GM23338 (cell line): ENCODE results near the gene IMMP2L. TPM values are rescaled to one million over a fixed set of nuclear protein-coding genes. Genes with fewer than 3 reads are reported as not detected.

ENCODE experiments used
- ATAC-seq: fragments of 200-7000 bp; cut with Tn5 transposase; 3 replicates; pipeline ENCODE4 v1.9.1; 2020
- DNase-seq: peaks from one replicate; pipeline ENCODE4 v3.0.0-alpha.2; 2015; ENCODE audit warnings: low spot score
- H2AFZ ChIP-seq: fragments of 200-600 bp; sonication (generic); 2 replicates; pipeline ENCODE4 v1.8.0; 2016; ENCODE audit warnings: antibody characterized with exemption, mild to moderate bottlenecking, moderate library complexity
- H3F3A ChIP-seq: fragments of 200-600 bp; sonication (generic); replicated peaks from 2 replicates; pipeline ENCODE4 v1.8.0; 2017; ENCODE audit warnings: antibody characterized with exemption, mixed run types, low read depth
- H3K27ac ChIP-seq: fragments of 200-600 bp; sonication (generic); 2 replicates; pipeline ENCODE4 v1.6.1; 2016; ENCODE audit warnings: low read depth
- H3K27me3 ChIP-seq: fragments of 200-600 bp; sonication (generic); 2 replicates; pipeline ENCODE4 v1.8.0; 2016; ENCODE audit warnings: mild to moderate bottlenecking, mixed run types, moderate library complexity; ENCODE audit not compliant: insufficient read depth
- H3K36me3 ChIP-seq: fragments of 200-600 bp; sonication (generic); 2 replicates; pipeline ENCODE4 v1.8.0; 2016; ENCODE audit warnings: mild to moderate bottlenecking; ENCODE audit not compliant: insufficient read depth
- H3K4me1 ChIP-seq: fragments of 200-600 bp; sonication (generic); 2 replicates; pipeline ENCODE4 v1.8.0; 2016; ENCODE audit warnings: mild to moderate bottlenecking, moderate library complexity; ENCODE audit not compliant: insufficient read depth
- H3K4me2 ChIP-seq: fragments of 200-600 bp; sonication (generic); 2 replicates; pipeline ENCODE4 v1.7.1; 2017; ENCODE audit warnings: mixed run types
- H3K4me3 ChIP-seq: fragments of 200-600 bp; sonication (generic); 2 replicates; pipeline ENCODE4 v1.6.1; 2016; ENCODE audit warnings: mixed run types
- H3K79me2 ChIP-seq: fragments of 200-600 bp; sonication (generic); replicated peaks from 2 replicates; pipeline ENCODE4 v1.8.0; 2017; ENCODE audit warnings: mild to moderate bottlenecking; ENCODE audit not compliant: insufficient read depth
- H3K9me2 ChIP-seq: fragments of 200-600 bp; sonication (generic); 2 replicates; pipeline ENCODE4 v1.8.0; 2017; ENCODE audit not compliant: insufficient read depth
- H4K20me1 ChIP-seq: fragments of 200-600 bp; sonication (generic); replicated peaks from 2 replicates; pipeline ENCODE4 v1.8.0; 2017; ENCODE audit warnings: mild to moderate bottlenecking; ENCODE audit not compliant: insufficient read depth
- H3K27ac Mint-ChIP-seq: 2 replicates; pipeline ENCODE4 v1.8.0; 2020; ENCODE audit warnings: inconsistent platforms, mild to moderate bottlenecking, moderate library complexity, mixed read lengths
- H3K27me3 Mint-ChIP-seq: 3 replicates; pipeline ENCODE4 v1.8.0; 2022; ENCODE audit warnings: low read depth, mild to moderate bottlenecking, moderate library complexity, mixed read lengths, inconsistent platforms; ENCODE audit not compliant: insufficient read depth, poor library complexity
- H3K36me3 Mint-ChIP-seq: 3 replicates; pipeline ENCODE4 v1.8.0; 2021; ENCODE audit warnings: low read depth, mild to moderate bottlenecking, inconsistent platforms, moderate library complexity, mixed read lengths
- H3K4me1 Mint-ChIP-seq: 3 replicates; pipeline ENCODE4 v1.8.0; 2020; ENCODE audit warnings: mild to moderate bottlenecking, inconsistent platforms, mixed read lengths
- H3K4me3 Mint-ChIP-seq: 3 replicates; pipeline ENCODE4 v1.8.0; 2021; ENCODE audit warnings: moderate library complexity, mild to moderate bottlenecking, inconsistent platforms, mixed read lengths
- H3K9me3 Mint-ChIP-seq: 3 replicates; pipeline ENCODE4 v1.8.0; 2020; ENCODE audit warnings: moderate library complexity, mild to moderate bottlenecking, inconsistent platforms, mixed read lengths
- CREB1 ChIP-seq: fragments of 250-450 bp; sonication (Bioruptor Pico); IDR thresholded peaks from 2 replicates; pipeline ENCODE4 v1.5.0; 2020; ENCODE audit warnings: low read depth, mild to moderate bottlenecking, moderate library complexity
- ETS1 ChIP-seq: IDR thresholded peaks from 2 replicates; pipeline ENCODE4 v1.6.1; 2016; ENCODE audit warnings: antibody characterized with exemption
- EZH2 ChIP-seq: fragments of 200-600 bp; sonication (generic); IDR thresholded peaks from one replicate; pipeline ENCODE4 v1.8.0; 2017; ENCODE audit warnings: antibody characterized with exemption, mild to moderate bottlenecking, low read depth; ENCODE audit not compliant: unreplicated experiment
- EZH2phosphoT487 ChIP-seq: fragments of 200-600 bp; sonication (generic); IDR thresholded peaks from one replicate; pipeline ENCODE4 v1.8.1; 2018; ENCODE audit warnings: antibody characterized with exemption; ENCODE audit not compliant: unreplicated experiment
- JUNB ChIP-seq: IDR thresholded peaks from one replicate; pipeline ENCODE4 v1.6.1; 2016; ENCODE audit warnings: antibody characterized with exemption; ENCODE audit not compliant: unreplicated experiment
- NANOG ChIP-seq: IDR thresholded peaks from 2 replicates; pipeline ENCODE4 v1.6.1; 2016; ENCODE audit warnings: antibody characterized with exemption, borderline replicate concordance
- POLR2AphosphoS5 ChIP-seq: IDR thresholded peaks from 2 replicates; pipeline ENCODE4 v1.6.1; 2016; ENCODE audit warnings: antibody characterized with exemption, low read depth
- REST ChIP-seq: IDR thresholded peaks from one replicate; pipeline ENCODE4 v1.6.1; 2018; ENCODE audit warnings: antibody characterized with exemption; ENCODE audit not compliant: unreplicated experiment
- STAT1 ChIP-seq: IDR thresholded peaks from one replicate; pipeline ENCODE4 v1.6.1; 2016; ENCODE audit warnings: antibody characterized with exemption; ENCODE audit not compliant: unreplicated experiment
- ZNF114 ChIP-seq: fragments of 250-450 bp; sonication (Bioruptor Pico); IDR thresholded peaks from 2 replicates; pipeline ENCODE4 v1.5.0; 2020; ENCODE audit warnings: mild to moderate bottlenecking, moderate library complexity
- ZNF331 ChIP-seq: fragments of 250-450 bp; sonication (Bioruptor Pico); IDR thresholded peaks from 2 replicates; pipeline ENCODE4 v1.5.0; 2020; ENCODE audit warnings: low read depth, mild to moderate bottlenecking, moderate library complexity
- ZNF462 ChIP-seq: fragments of 250-450 bp; sonication (Bioruptor Pico); IDR thresholded peaks from 2 replicates; pipeline ENCODE4 v1.5.0; 2020; ENCODE audit warnings: mild to moderate bottlenecking, moderate library complexity
- polyA plus RNA-seq: library from polyadenylated mRNA; unstranded; fragments of >200 nt; fragmentation: Nextera tagmentation; extraction: Ambion mirVana; gene quantifications from 2 replicates; pipeline ENCODE4 v1.2.1, GENCODE V29; 2016
- total RNA-seq: library from RNA; depleted of rRNA; stranded (reverse); fragments of >200 nt; shearing (Covaris generic); gene quantifications from 2 replicates; pipeline ENCODE4 v1.2.3, GENCODE V29; 2014

Gene IMMP2L
- total and polyA plus RNA-seq, 2 experiments from 2014 or later: 7.3 to 14.0 TPM

GRCh38 chr7:111164442-111164841, 397.9 kb downstream of the IMMP2L start:
- TF ChIP-seq NANOG: no peak
- TF ChIP-seq ZNF114 (CRISPR knock-in tag): no peak
- no peak for TF ChIP-seq POLR2AphosphoS5
- TF ChIP-seq ETS1: no peak
- no peak for TF ChIP-seq STAT1
- no peak for TF ChIP-seq ZNF331 (CRISPR knock-in tag)
- no peak for TF ChIP-seq EZH2
- TF ChIP-seq CREB1 (CRISPR knock-in tag): no peak
- no peak for TF ChIP-seq REST
- TF ChIP-seq JUNB: no peak
- no peak for TF ChIP-seq EZH2phosphoT487
- TF ChIP-seq ZNF462: no peak
- Histone ChIP-seq H3K9me2 (no peaks in the 10 kb centered on the region), H3K27me3 (no peaks in the 10 kb centered on the region), H4K20me1 (no peaks in the 10 kb centered on the region), H3F3A (no peaks in the 10 kb centered on the region), H2AFZ (no peak overlapping the region), H3K4me3 (no peak overlapping the region), H3K4me2 (no peak overlapping the region), H3K79me2 (no peaks in the 10 kb centered on the region), H3K27ac (no peak overlapping the region), H3K36me3 (no peaks in the 10 kb centered on the region), H3K4me1 (no peaks in the 10 kb centered on the region)
- Mint-ChIP-seq H3K4me1 (peaks cover 3% of the 10 kb centered on the region; the same call in 1 of the 3 replicates), H3K9me3 (no peaks in the 10 kb centered on the region), H3K27me3 (peaks cover 2% of the 10 kb centered on the region), H3K4me3 (no peak overlapping the region), H3K27ac (no peak overlapping the region), H3K36me3 (no peaks in the 10 kb centered on the region)
- ATAC-seq (no peak), DNase-seq (no peak)
